HUDEP-2 (cell line): ENCODE measurements around the gene IPP.
"Not testable (repeated sequence)": the region's sequence is repeated elsewhere in the genome, so short reads cannot be mapped to it uniquely, and the experiment has no call there.

Experiments
- DNase-seq, 76 experiments: peaks; one replicate each; lab custom pipeline; 2025; ENCODE audit not compliant: unreplicated experiment in 76 of 76; lab: John Stamatoyannopoulos, UW

IPP gene

GRCh38 chr1:45750298-45751038, at the start of gene IPP:
Gene IPP, minus strand, starts transcription at chr1:45750653. Its CDS starts 4,242 bp downstream, at chr1:45746411.
- DNase-seq = peak; percentile 33 to 97 (median 95)

GRCh38 chr1:45796946-45797345, 46.5 kb upstream of the IPP start:
- DNase-seq = no peak

- DNase-seq = no peak
These were observed 45.9 kb upstream of the IPP start for GRCh38 chr1:45796381-45796780.

GRCh38 chr1:45793942-45794604, 43.6 kb upstream of the IPP start:
- DNase-seq = no peak

- DNase-seq = no peak
These were observed 42.3 kb upstream of the IPP start for GRCh38 chr1:45792744-45793143.

- DNase-seq = no peak
These were observed 39.1 kb upstream of the IPP start for GRCh38 chr1:45789601-45790000.

GRCh38 chr1:45787905-45788304, 37.5 kb upstream of the IPP start:
- no peak for DNase-seq

GRCh38 chr1:45785583-45785982, 35.1 kb upstream of the IPP start:
- DNase-seq = peak in 4 of 76 experiments; percentile 3 to 22 (median 16)

GRCh38 chr1:45775794-45776193, 25.3 kb upstream of the IPP start:
- DNase-seq = no peak

GRCh38 chr1:45772971-45773370, 22.5 kb upstream of the IPP start:
- no peak for DNase-seq

GRCh38 chr1:45769261-45769932, 18.9 kb upstream of the IPP start:
- DNase-seq = peak in 26 of 76 experiments; percentile 4 to 50 (median 27)

- DNase-seq = no peak
These were observed 16.6 kb upstream of the IPP start for GRCh38 chr1:45767035-45767434.

- no peak for DNase-seq
These were observed 15.7 kb upstream of the IPP start for GRCh38 chr1:45765999-45766792.

- DNase-seq = no peak
These were observed 11.8 kb upstream of the IPP start for GRCh38 chr1:45762291-45762690.

- no peak for DNase-seq
These were observed 5.2 kb upstream of the IPP start for GRCh38 chr1:45755697-45756096.

- DNase-seq = no peak
These were observed 3.0 kb upstream of the IPP start for GRCh38 chr1:45753248-45754037.

- DNase-seq = no peak
These were observed 2.1 kb upstream of the IPP start for GRCh38 chr1:45752441-45753052.

GRCh38 chr1:45752014-45752413, 1.6 kb upstream of the IPP start:
- no peak for DNase-seq

GRCh38 chr1:45751039-45751838, 786 bp upstream of the IPP start:
- DNase-seq = not testable (repeated sequence)
